Testis (tissue), 3 donors: ENCODE results near the gene CNN1. TPM values are rescaled to one million over a fixed set of nuclear protein-coding genes. Genes with fewer than 3 reads are reported as not detected.

ENCODE experiments used
- DNase-seq: peaks from one replicate; pipeline ENCODE4 v3.0.0-alpha.2; 2019
- H3K27ac ChIP-seq, 2 donors: fragments of 200-600 bp; sonication (generic); one replicate each; pipeline ENCODE4 v1.5.1; 2019
- H3K27me3 ChIP-seq: fragments of 200-600 bp; sonication (generic); one replicate; pipeline ENCODE4 v1.5.1; 2019
- H3K36me3 ChIP-seq: fragments of 200-600 bp; sonication (generic); one replicate; pipeline ENCODE4 v1.5.1; 2017; ENCODE audit warnings: low read depth; ENCODE audit errors: missing control alignments
- H3K4me1 ChIP-seq: fragments of 200-600 bp; sonication (generic); one replicate; pipeline ENCODE4 v1.5.1; 2019
- H3K4me3 ChIP-seq, 2 donors: fragments of 200-600 bp; sonication (generic); one replicate each; pipeline ENCODE4 v1.5.1; 2017 to 2019
- H3K9me3 ChIP-seq: fragments of 200-600 bp; sonication (generic); one replicate; pipeline ENCODE4 v1.5.1; 2017
- CTCF ChIP-seq, 3 experiments: fragments of 450-650 bp in 2 of 3; fragments of 200-600 bp in 1 of 3; sonication (generic) in 1 of 3; IDR thresholded peaks; one replicate each; pipeline ENCODE4 v1.5.1; 2016 to 2019; ENCODE audit warnings: antibody characterized with exemption in 3 of 3, mild to moderate bottlenecking in 2 of 3, moderate library complexity in 1 of 3
- POLR2A ChIP-seq: fragments of 450-650 bp; IDR thresholded peaks from one replicate; pipeline ENCODE4 v1.6.1; 2017; ENCODE audit warnings: antibody characterized with exemption, mild to moderate bottlenecking, moderate library complexity
- WGBS, 2 donors: methylation state at CpG; one replicate each; pipeline ENCODE4 v1.1.5; 2018; 5-methylcytosine and 5-hydroxymethylcytosine counted together
- intact Hi-C: fragments of 100-400 bp; cut with DNase I; formaldehyde crosslinking; loops from one replicate; pipeline ENCODE4 v1.15.1; 2023; ENCODE audit warnings: low total_unique reads
- polyA plus RNA-seq: library from polyadenylated mRNA; stranded (reverse); fragments of 350-450 nt; fragmentation: Illumina TruSeq; extraction: RNeasy Lipid Tissue Mini Kit (QIAGEN cat#74804); gene quantifications from one replicate; pipeline ENCODE4 v1.2.3, GENCODE V29; 2014; ENCODE audit warnings: low read depth, low replicate concordance; ENCODE audit not compliant: insufficient read depth
- total RNA-seq, 2 donors: library from RNA; depleted of rRNA; stranded (reverse); fragments of >200 nt; gene quantifications; one replicate each; pipeline ENCODE4 v1.2.3, GENCODE V29; 2016

Gene CNN1
- total and polyA plus RNA-seq, 3 donors from 2014 or later, result 130 to 218 (median 151) TPM

- H3K36me3 ChIP-seq, result no peaks in the 10 kb centered on the region
- H3K4me1 ChIP-seq, result peaks cover 4% of the 10 kb centered on the region
- no peak overlapping the region for H3K27ac ChIP-seq
- no peaks in the 10 kb centered on the region for H3K27me3 ChIP-seq
- DNase-seq, result no peak
- intact Hi-C loops, result no loop called here
- no peaks in the 10 kb centered on the region for H3K9me3 ChIP-seq
- H3K4me3 ChIP-seq, result no peak overlapping the region
- 77 to 82% methylated on average over 17 to 20 of the region's 20 CpGs for WGBS, 2 donors
- TF ChIP-seq POLR2A, result no peak
- no peak for TF ChIP-seq CTCF (IDR thresholded peaks at IDR 0.05)
These were observed 14.2 kb downstream of the CNN1 start for GRCh38 chr19:11552666-11553372.

GRCh38 chr19:11554160-11554559, 15.5 kb downstream of the CNN1 start:
- 92 to 96% methylated on average over 6 to 12 of the region's 12 CpGs for WGBS, 2 donors

GRCh38 chr19:11555246-11555645, 16.6 kb downstream of the CNN1 start:
- Histone ChIP-seq H3K9me3 (no peaks in the 10 kb centered on the region), H3K27ac (no peak overlapping the region), H3K4me1 (peaks cover 18% of the 10 kb centered on the region), H3K4me3 (no peak overlapping the region), H3K27me3 (no peaks in the 10 kb centered on the region), H3K36me3 (no peaks in the 10 kb centered on the region)
- TF ChIP-seq POLR2A (no peak), CTCF (IDR thresholded peaks at IDR 0.05) (no peak)
- WGBS, 2 donors, result 40 to 79% methylated on average over 6 of the region's 6 CpGs
- DNase-seq, result no peak
- intact Hi-C loops, result no loop called here

More at GRCh38 chr19:11554160-11554559, 15.5 kb downstream of the CNN1 start:
- Histone ChIP-seq H3K27ac (no peak overlapping the region), H3K9me3 (no peaks in the 10 kb centered on the region), H3K4me3 (no peak overlapping the region), H3K36me3 (no peaks in the 10 kb centered on the region), H3K27me3 (no peaks in the 10 kb centered on the region), H3K4me1 (peaks cover 11% of the 10 kb centered on the region)
- intact Hi-C loops, result no loop called here
- no peak for DNase-seq
- TF ChIP-seq POLR2A (no peak), CTCF (IDR thresholded peaks at IDR 0.05) (no peak)

GRCh38 chr19:11556634-11557420, 18.2 kb downstream of the CNN1 start:
- no peak for TF ChIP-seq POLR2A
- TF ChIP-seq CTCF (IDR thresholded peaks at IDR 0.05), result no peak
- DNase-seq, result no peak
- intact Hi-C loops, result no loop called here
- H3K27me3 ChIP-seq, result no peaks in the 10 kb centered on the region
- peaks cover 18% of the 10 kb centered on the region for H3K4me1 ChIP-seq
- no peak overlapping the region for H3K4me3 ChIP-seq
- no peaks in the 10 kb centered on the region for H3K9me3 ChIP-seq
- H3K27ac ChIP-seq, result no peak overlapping the region
- 70 to 83% methylated on average over 4 of the region's 4 CpGs for WGBS, 2 donors
- no peaks in the 10 kb centered on the region for H3K36me3 ChIP-seq
